SU-DHL-6 (cell line): Measurements from ENCODE around the gene MUC6.

Experiments
- EZH2phosphoT487 ChIP-seq: fragments of 200-600 bp; sonication (generic), shearing (Covaris generic); conservative IDR thresholded peaks from 2 replicates; pipeline ENCODE4 v1.6.1; 2018; ENCODE audit warnings: mild to moderate bottlenecking, antibody characterized with exemption, low read length, moderate library complexity, mixed read lengths
- TF ChIP-seq, protein P1 (sequence below): fragments of 200-600 bp; sonication (generic); IDR thresholded peaks from one replicate; pipeline ENCODE4 v1.5.1; 2017; ENCODE audit warnings: antibody characterized with exemption, mild to moderate bottlenecking, low read length, moderate library complexity; ENCODE audit not compliant: insufficient read depth, poor library complexity, severe bottlenecking

DNA sequence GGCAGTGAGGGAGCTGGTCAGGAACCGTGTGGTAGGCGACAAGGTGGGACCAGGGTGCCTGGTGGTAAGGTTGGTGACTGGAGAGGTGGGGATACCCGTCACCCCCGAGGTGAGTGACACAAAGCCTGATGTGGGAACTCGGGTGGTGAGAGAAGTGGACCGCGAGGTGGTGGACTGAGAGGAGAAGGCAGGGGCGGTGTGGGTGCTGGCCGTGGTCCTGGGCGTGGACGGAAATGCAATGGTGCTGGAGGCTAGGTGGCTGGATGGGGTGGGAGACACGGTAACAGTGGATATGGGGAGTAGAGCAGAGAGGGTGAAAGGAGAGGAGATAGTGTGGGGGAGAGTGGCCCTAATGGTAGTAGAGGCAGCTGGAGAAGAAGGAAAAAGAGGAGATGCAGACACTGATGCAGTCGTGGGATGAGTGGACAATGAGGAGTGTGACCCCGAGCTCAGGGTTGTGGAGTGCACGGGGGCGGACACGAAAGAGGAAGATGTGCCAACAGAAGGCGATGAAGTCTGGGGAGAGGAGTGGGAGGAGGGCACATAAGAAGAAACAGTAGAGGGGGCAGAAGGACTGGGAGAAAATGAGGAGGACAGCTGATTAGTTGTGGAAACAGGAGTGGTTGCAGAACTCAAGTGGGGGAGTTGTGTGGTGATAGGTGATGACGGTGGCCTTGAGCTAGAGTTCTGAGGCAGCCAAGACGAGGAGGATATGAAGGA is 20.5 kb downstream of the MUC6 start:
- TF ChIP-seq, protein P1, sequence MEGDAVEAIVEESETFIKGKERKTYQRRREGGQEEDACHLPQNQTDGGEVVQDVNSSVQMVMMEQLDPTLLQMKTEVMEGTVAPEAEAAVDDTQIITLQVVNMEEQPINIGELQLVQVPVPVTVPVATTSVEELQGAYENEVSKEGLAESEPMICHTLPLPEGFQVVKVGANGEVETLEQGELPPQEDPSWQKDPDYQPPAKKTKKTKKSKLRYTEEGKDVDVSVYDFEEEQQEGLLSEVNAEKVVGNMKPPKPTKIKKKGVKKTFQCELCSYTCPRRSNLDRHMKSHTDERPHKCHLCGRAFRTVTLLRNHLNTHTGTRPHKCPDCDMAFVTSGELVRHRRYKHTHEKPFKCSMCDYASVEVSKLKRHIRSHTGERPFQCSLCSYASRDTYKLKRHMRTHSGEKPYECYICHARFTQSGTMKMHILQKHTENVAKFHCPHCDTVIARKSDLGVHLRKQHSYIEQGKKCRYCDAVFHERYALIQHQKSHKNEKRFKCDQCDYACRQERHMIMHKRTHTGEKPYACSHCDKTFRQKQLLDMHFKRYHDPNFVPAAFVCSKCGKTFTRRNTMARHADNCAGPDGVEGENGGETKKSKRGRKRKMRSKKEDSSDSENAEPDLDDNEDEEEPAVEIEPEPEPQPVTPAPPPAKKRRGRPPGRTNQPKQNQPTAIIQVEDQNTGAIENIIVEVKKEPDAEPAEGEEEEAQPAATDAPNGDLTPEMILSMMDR = no peak
- TF ChIP-seq EZH2phosphoT487 = no peak
